GM13976 (cell line): ENCODE measurements around the gene IFFO2.

ENCODE experiments used
- DNase-seq: peaks from one replicate; pipeline ENCODE4 v3.0.0; 2012; ENCODE audit warnings: low spot score
- CTCF ChIP-seq: IDR thresholded peaks from 2 replicates; pipeline ENCODE4 v1.5.1; 2012; ENCODE audit warnings: borderline replicate concordance, mild to moderate bottlenecking; ENCODE audit not compliant: insufficient read depth; ENCODE audit errors: extremely low read depth, missing control alignments, control extremely low read depth
- in situ Hi-C: fragments of 300-500 bp; cut with MboI; formaldehyde crosslinking; loops from one replicate; pipeline ENCODE4 v1.12.0; 2022; ENCODE audit warnings: low sequenced_read_pairs, mixed read lengths, inconsistent platforms; ENCODE audit not compliant: unreplicated experiment

Gene IFFO2

GRCh38 chr1:18861590-18861989 lies 94.9 kb downstream of the IFFO2 start:
- in situ Hi-C loops, result no loop called here
- no peak for DNase-seq
- no peak for TF ChIP-seq CTCF

- no peak for DNase-seq
- in situ Hi-C loops, result no loop called here
- TF ChIP-seq CTCF, result no peak
These were observed 95.4 kb downstream of the IFFO2 start for GRCh38 chr1:18861082-18861481.

GRCh38 chr1:18859560-18859959 lies 96.9 kb downstream of the IFFO2 start, which contains the start of gene TAS1R2:
Gene TAS1R2 (minus strand): TSS chr1:18859660. CDS start chr1:18859660, 0 bp downstream.
- no peak for TF ChIP-seq CTCF
- no peak for DNase-seq
- in situ Hi-C loops, result no loop called here

- in situ Hi-C loops, result no loop called here
These were observed 98.3 kb downstream of the IFFO2 start for GRCh38 chr1:18858070-18858688.

GRCh38 chr1:18856435-18856834 lies 100.0 kb downstream of the IFFO2 start:
- no peak for TF ChIP-seq CTCF
- DNase-seq, result no peak
- in situ Hi-C loops, result no loop called here

More at GRCh38 chr1:18858070-18858688, 98.3 kb downstream of the IFFO2 start:
- TF ChIP-seq CTCF, result no peak
- no peak for DNase-seq

GRCh38 chr1:18855573-18855972 lies 100.9 kb downstream of the IFFO2 start:
- DNase-seq, result no peak
- in situ Hi-C loops, result no loop called here
- TF ChIP-seq CTCF, result no peak
